H9 (cell line): ENCODE measurements around the gene CFAP410. TPM values are rescaled to one million over a fixed set of nuclear protein-coding genes. Genes with fewer than 3 reads are reported as not detected.

Experiments
- DNase-seq: peaks from one replicate; pipeline ENCODE4 v3.0.0-alpha.2; 2017
- H2AFZ ChIP-seq: one replicate; pipeline ENCODE4 v1.6.1; 2013; ENCODE audit warnings: mild to moderate bottlenecking, low read length, control low read depth, moderate library complexity
- H2AK5ac ChIP-seq: 2 replicates; pipeline ENCODE4 v1.6.1; 2013; ENCODE audit warnings: low read length, control low read depth, mixed read lengths; ENCODE audit not compliant: insufficient read length
- H2BK120ac ChIP-seq: one replicate; pipeline ENCODE4 v1.6.1; 2013; ENCODE audit warnings: low read depth, mild to moderate bottlenecking, low read length, control low read depth, inconsistent platforms; ENCODE audit not compliant: poor library complexity, severe bottlenecking
- H2BK12ac ChIP-seq: 2 replicates; pipeline ENCODE4 v1.6.1; 2013; ENCODE audit warnings: low read length, control low read depth, mixed read lengths, low read depth; ENCODE audit not compliant: insufficient read length
- H2BK15ac ChIP-seq: 2 replicates; pipeline ENCODE4 v1.6.1; 2013; ENCODE audit warnings: low read depth, low read length, control low read depth
- H2BK20ac ChIP-seq: one replicate; pipeline ENCODE4 v1.6.1; 2013; ENCODE audit warnings: low read depth, mild to moderate bottlenecking, low read length, control low read depth, inconsistent platforms; ENCODE audit not compliant: poor library complexity, severe bottlenecking
- H2BK5ac ChIP-seq: 2 replicates; pipeline ENCODE4 v1.6.1; 2013; ENCODE audit warnings: low read length, control low read depth, mixed read lengths; ENCODE audit not compliant: insufficient read length
- H3K14ac ChIP-seq: 2 replicates; pipeline ENCODE4 v1.6.1; 2013; ENCODE audit warnings: low read length, control low read depth; ENCODE audit not compliant: insufficient read depth
- H3K18ac ChIP-seq: 2 replicates; pipeline ENCODE4 v1.6.1; 2013; ENCODE audit warnings: low read depth, mild to moderate bottlenecking, mixed read lengths, low read length, control low read depth; ENCODE audit not compliant: insufficient read length
- H3K23ac ChIP-seq: 2 replicates; pipeline ENCODE4 v1.6.1; 2013; ENCODE audit warnings: low read length, control low read depth, mixed read lengths, low read depth; ENCODE audit not compliant: insufficient read length
- H3K23me2 ChIP-seq: 2 replicates; pipeline ENCODE4 v1.6.1; 2013; ENCODE audit warnings: low read depth, mild to moderate bottlenecking, mixed read lengths, low read length, control low read depth; ENCODE audit not compliant: insufficient read length, poor library complexity, severe bottlenecking
- H3K27ac ChIP-seq: 2 replicates; pipeline ENCODE4 v1.5.1; 2013; ENCODE audit warnings: low read length, control low read depth, mixed read lengths, low read depth; ENCODE audit not compliant: insufficient read length
- H3K27me3 ChIP-seq: 2 replicates; pipeline ENCODE4 v1.6.1; 2013; ENCODE audit warnings: low read length, control low read depth, inconsistent platforms; ENCODE audit not compliant: insufficient read depth
- H3K4ac ChIP-seq: 2 replicates; pipeline ENCODE4 v1.6.1; 2013; ENCODE audit warnings: low read depth, mild to moderate bottlenecking, control low read depth, inconsistent platforms, low read length, moderate library complexity
- H3K4me1 ChIP-seq: 2 replicates; pipeline ENCODE4 v1.6.1; 2013; ENCODE audit warnings: low read length, control low read depth, inconsistent platforms; ENCODE audit not compliant: insufficient read depth
- H3K4me2 ChIP-seq: 2 replicates; pipeline ENCODE4 v1.6.1; 2013; ENCODE audit warnings: low read length, control low read depth, mixed read lengths; ENCODE audit not compliant: insufficient read length, insufficient read depth
- H3K56ac ChIP-seq: 2 replicates; pipeline ENCODE4 v1.6.1; 2013; ENCODE audit warnings: low read depth, mild to moderate bottlenecking, mixed read lengths, low read length, control low read depth; ENCODE audit not compliant: insufficient read length
- H3K79me1 ChIP-seq: 2 replicates; pipeline ENCODE4 v1.6.1; 2013; ENCODE audit warnings: low read depth, mild to moderate bottlenecking, moderate library complexity, low read length, control low read depth, inconsistent platforms; ENCODE audit not compliant: insufficient read depth, poor library complexity, severe bottlenecking
- H3K79me2 ChIP-seq: 2 replicates; pipeline ENCODE4 v1.6.1; 2013; ENCODE audit warnings: low read length, control low read depth, inconsistent platforms; ENCODE audit not compliant: insufficient read depth
- H3K9ac ChIP-seq: 2 replicates; pipeline ENCODE4 v1.6.1; 2013; ENCODE audit warnings: low read length, control low read depth, mixed read lengths; ENCODE audit not compliant: insufficient read length; ENCODE audit errors: extremely low read depth
- H3K9me3 ChIP-seq: one replicate; pipeline ENCODE4 v1.6.1; 2013; ENCODE audit warnings: low read depth, low read length, inconsistent platforms; ENCODE audit not compliant: control insufficient read depth
- H3T11ph ChIP-seq: one replicate; pipeline ENCODE4 v1.6.1; 2013; ENCODE audit warnings: mild to moderate bottlenecking, low read length, control low read depth, inconsistent platforms
- H4K20me1 ChIP-seq: one replicate; pipeline ENCODE4 v1.6.1; 2013; ENCODE audit not compliant: control insufficient read depth, insufficient read length, insufficient read depth
- H4K5ac ChIP-seq: 2 replicates; pipeline ENCODE4 v1.6.1; 2013; ENCODE audit warnings: low read depth, mild to moderate bottlenecking, mixed read lengths, low read length, control low read depth; ENCODE audit not compliant: insufficient read length
- H4K8ac ChIP-seq: replicated peaks from 2 replicates; pipeline ENCODE4 v1.6.1; 2013; ENCODE audit warnings: low read length, control low read depth, mixed read lengths, low read depth; ENCODE audit not compliant: insufficient read length
- H4K91ac ChIP-seq: 2 replicates; pipeline ENCODE4 v1.6.1; 2013; ENCODE audit warnings: low read depth, mild to moderate bottlenecking, moderate library complexity, mixed read lengths, low read length, control low read depth; ENCODE audit not compliant: insufficient read length
- H3K27ac Mint-ChIP-seq, 3 experiments: 2 replicates in 2 of 3; 3 replicates in 1 of 3; pipeline ENCODE4 v1.8.0; 2020 to 2021; ENCODE audit warnings: mixed read lengths in 3 of 3, mild to moderate bottlenecking in 1 of 3, moderate library complexity in 1 of 3
- H3K27me3 Mint-ChIP-seq: 2 replicates; pipeline ENCODE4 v1.8.0; 2021; ENCODE audit warnings: low read depth, mild to moderate bottlenecking, moderate library complexity, mixed read lengths
- H3K36me3 Mint-ChIP-seq, 3 experiments: 2 replicates in 2 of 3; 3 replicates in 1 of 3; pipeline ENCODE4 v1.8.0; 2020 to 2021; ENCODE audit warnings: low read depth in 3 of 3, mixed read lengths in 3 of 3; ENCODE audit not compliant: insufficient read depth in 1 of 3
- H3K4me1 Mint-ChIP-seq, 2 experiments: 2 replicates each; pipeline ENCODE4 v1.8.0; 2020; ENCODE audit warnings: mixed read lengths in 2 of 2
- H3K4me3 Mint-ChIP-seq, 2 experiments: 2 replicates in 1 of 2; 3 replicates in 1 of 2; pipeline ENCODE4 v1.8.0; 2020 to 2021; ENCODE audit warnings: mild to moderate bottlenecking in 2 of 2, mixed read lengths in 2 of 2, moderate library complexity in 1 of 2
- H3K9me3 Mint-ChIP-seq, 2 experiments: 2 replicates in 1 of 2; 3 replicates in 1 of 2; pipeline ENCODE4 v1.8.0; 2020; ENCODE audit warnings: mild to moderate bottlenecking in 2 of 2, mixed read lengths in 2 of 2, moderate library complexity in 1 of 2
- CTCF ChIP-seq: fragments of 200-600 bp; sonication (generic); conservative IDR thresholded peaks from 3 replicates; pipeline ENCODE4 v1.8.0; 2021; ENCODE audit warnings: antibody characterized with exemption, mild to moderate bottlenecking
- WGBS: extraction: QIAGEN DNeasy Blood & Tissue Kit; methylation state at CpG from one replicate; pipeline ENCODE4 v1.1.7; 2013; ENCODE audit warnings: missing lambda C conversion rate, low lambda C conversion rate, mixed read lengths; ENCODE audit not compliant: insufficient read length; ENCODE audit errors: extremely low coverage; 5-methylcytosine and 5-hydroxymethylcytosine counted together
- total RNA-seq: library from RNA; stranded (reverse); gene quantifications from 2 replicates; pipeline ENCODE4 v1.2.1, GENCODE V29; 2021

CFAP410 gene
- total RNA-seq, 1 experiment from 2014 or later, result 17.0 TPM

- Mint-ChIP-seq H3K4me1 (peaks cover 18 to 32% of the 10 kb centered on the region in 2 experiments), H3K36me3 (peaks cover 0 to 4% (median 2%) of the 10 kb centered on the region in 3 experiments; a peak in 3 of 7 replicates), H3K4me3 (peak overlapping the region; percentile 21 to 38; a peak in 3 of 5 replicates), H3K27me3 (peaks cover 11% of the 10 kb centered on the region), H3K27ac (peak overlapping the region in 1 of 3 experiments; percentile 68; a peak in 1 of 7 replicates), H3K9me3 (no peaks in the 10 kb centered on the region)
- Histone ChIP-seq H4K5ac (no peak overlapping the region), H3K79me1 (no peaks in the 10 kb centered on the region), H3K4me1 (no peaks in the 10 kb centered on the region; the same call in 1 of the 2 replicates), H3K27ac (no peak overlapping the region), H3K23ac (no peak overlapping the region), H3K9ac (no peak overlapping the region), H3K9me3 (no peaks in the 10 kb centered on the region), H3K18ac (no peak overlapping the region), H3K14ac (no peak overlapping the region), H2BK15ac (no peak overlapping the region), H3K56ac (no peak overlapping the region), H4K20me1 (no peaks in the 10 kb centered on the region), H2BK120ac (no peak overlapping the region), H3T11ph (no peak overlapping the region), H2BK20ac (no peak overlapping the region), H3K79me2 (no peaks in the 10 kb centered on the region), H3K27me3 (no peaks in the 10 kb centered on the region), H4K91ac (no peak overlapping the region), H3K23me2 (peaks cover 5% of the 10 kb centered on the region), H2AFZ (no peak overlapping the region), H2AK5ac (no peak overlapping the region), H3K4me2 (no peak overlapping the region), H4K8ac (no peak overlapping the region), H3K4ac (no peak overlapping the region), H2BK5ac (no peak overlapping the region), H2BK12ac (no peak overlapping the region)
- TF ChIP-seq CTCF, result peak; percentile 18; the same call in 1 of the 3 replicates
- no peak for DNase-seq
- WGBS, result no CpG with 5 or more reads among the region's 9 CpGs
These were observed 37.2 kb downstream of the CFAP410 start for GRCh38 chr21:44301961-44302406.
